ENCODE data around the gene CNOT4.

Gene CNOT4

GRCh38 chr7:135509839-135510591, at the start of gene CNOT4:
Gene CNOT4 (minus strand): TSS chr7:135510102. CDS start chr7:135438331, 71,771 bp downstream.
- peak; percentile 97 for DNase-seq (ENCODE audit: low spot score)

- DNase-seq (ENCODE audit: low spot score) = no peak
Observed at GRCh38 chr7:135558881-135559280, 49.0 kb upstream of the CNOT4 start.

- peak; percentile 63 for DNase-seq (ENCODE audit: low spot score)
Observed at GRCh38 chr7:135558337-135558767, 48.5 kb upstream of the CNOT4 start.

- peak; percentile 85 for DNase-seq (ENCODE audit: low spot score)
Observed at GRCh38 chr7:135557455-135558336, 47.8 kb upstream of the CNOT4 start, which contains the start of gene NUP205. Gene NUP205 (plus strand): TSS chr7:135557917. CDS start chr7:135557945, 28 bp downstream.

GRCh38 chr7:135553346-135553745, 43.4 kb upstream of the CNOT4 start:
- DNase-seq (ENCODE audit: low spot score) = no peak

GRCh38 chr7:135552148-135552547, 42.2 kb upstream of the CNOT4 start:
- DNase-seq (ENCODE audit: low spot score) = no peak

GRCh38 chr7:135550196-135550595, 40.3 kb upstream of the CNOT4 start:
- no peak for DNase-seq (ENCODE audit: low spot score)

- no peak for DNase-seq (ENCODE audit: low spot score)
Observed at GRCh38 chr7:135541029-135541428, 31.1 kb upstream of the CNOT4 start.

- DNase-seq (ENCODE audit: low spot score) = no peak
Observed at GRCh38 chr7:135539629-135540028, 29.7 kb upstream of the CNOT4 start.

GRCh38 chr7:135538376-135538775, 28.5 kb upstream of the CNOT4 start:
- DNase-seq (ENCODE audit: low spot score) = no peak

- DNase-seq (ENCODE audit: low spot score) = no peak
Observed at GRCh38 chr7:135537905-135538304, 28.0 kb upstream of the CNOT4 start.

- DNase-seq (ENCODE audit: low spot score) = no peak
Observed at GRCh38 chr7:135537453-135537852, 27.6 kb upstream of the CNOT4 start.

- DNase-seq (ENCODE audit: low spot score) = no peak
Observed at GRCh38 chr7:135536150-135536549, 26.2 kb upstream of the CNOT4 start.

- DNase-seq (ENCODE audit: low spot score) = no peak
Observed at GRCh38 chr7:135527025-135527424, 17.1 kb upstream of the CNOT4 start.

- DNase-seq (ENCODE audit: low spot score) = no peak
Observed at GRCh38 chr7:135525426-135525825, 15.5 kb upstream of the CNOT4 start.

- DNase-seq (ENCODE audit: low spot score) = no peak
Observed at GRCh38 chr7:135523146-135523545, 13.2 kb upstream of the CNOT4 start.

- DNase-seq (ENCODE audit: low spot score) = no peak
Observed at GRCh38 chr7:135522509-135522908, 12.6 kb upstream of the CNOT4 start.

GRCh38 chr7:135519871-135520270, 10.0 kb upstream of the CNOT4 start:
- DNase-seq (ENCODE audit: low spot score) = no peak

- DNase-seq (ENCODE audit: low spot score) = no peak
Observed at GRCh38 chr7:135519233-135519688, 9.4 kb upstream of the CNOT4 start.

GRCh38 chr7:135518748-135519147, 8.8 kb upstream of the CNOT4 start:
- DNase-seq (ENCODE audit: low spot score) = no peak

- DNase-seq (ENCODE audit: low spot score) = no peak
Observed at GRCh38 chr7:135517060-135517459, 7.2 kb upstream of the CNOT4 start.

- DNase-seq (ENCODE audit: low spot score) = no peak
Observed at GRCh38 chr7:135514856-135515255, 5.0 kb upstream of the CNOT4 start.

Data from ecto neural progenitor cell (in vitro differentiated cells).